ENCODE measurements around the gene KLK12.
"Not testable (repeated sequence)": the region's sequence is repeated elsewhere in the genome, so short reads cannot be mapped to it uniquely, and the experiment has no call there.

DNA sequence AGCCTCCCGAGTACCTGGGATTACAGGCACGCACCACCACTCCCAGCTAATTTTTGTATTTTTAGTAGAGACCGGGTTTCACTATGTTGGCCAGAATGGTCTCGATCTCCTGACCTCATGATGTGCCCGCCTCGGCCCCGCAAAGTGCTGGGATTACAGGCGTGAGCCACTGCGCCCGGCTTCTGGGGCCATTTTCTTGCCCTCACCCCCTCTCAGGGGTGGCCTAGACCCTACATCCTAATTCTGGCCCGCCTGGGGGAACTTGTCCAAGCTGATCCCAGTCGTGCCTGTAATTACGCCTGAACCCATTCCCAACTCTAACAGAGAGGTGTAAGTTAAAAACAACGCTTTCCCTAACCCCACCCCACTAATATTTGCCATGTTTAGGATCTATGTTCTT lies 50.4 kb downstream of the KLK12 start:
- TF ChIP-seq POLR2A, POLR2AphosphoS5 (IDR thresholded peaks at IDR 0.05): not testable (repeated sequence)
- TF ChIP-seq, protein P1, sequence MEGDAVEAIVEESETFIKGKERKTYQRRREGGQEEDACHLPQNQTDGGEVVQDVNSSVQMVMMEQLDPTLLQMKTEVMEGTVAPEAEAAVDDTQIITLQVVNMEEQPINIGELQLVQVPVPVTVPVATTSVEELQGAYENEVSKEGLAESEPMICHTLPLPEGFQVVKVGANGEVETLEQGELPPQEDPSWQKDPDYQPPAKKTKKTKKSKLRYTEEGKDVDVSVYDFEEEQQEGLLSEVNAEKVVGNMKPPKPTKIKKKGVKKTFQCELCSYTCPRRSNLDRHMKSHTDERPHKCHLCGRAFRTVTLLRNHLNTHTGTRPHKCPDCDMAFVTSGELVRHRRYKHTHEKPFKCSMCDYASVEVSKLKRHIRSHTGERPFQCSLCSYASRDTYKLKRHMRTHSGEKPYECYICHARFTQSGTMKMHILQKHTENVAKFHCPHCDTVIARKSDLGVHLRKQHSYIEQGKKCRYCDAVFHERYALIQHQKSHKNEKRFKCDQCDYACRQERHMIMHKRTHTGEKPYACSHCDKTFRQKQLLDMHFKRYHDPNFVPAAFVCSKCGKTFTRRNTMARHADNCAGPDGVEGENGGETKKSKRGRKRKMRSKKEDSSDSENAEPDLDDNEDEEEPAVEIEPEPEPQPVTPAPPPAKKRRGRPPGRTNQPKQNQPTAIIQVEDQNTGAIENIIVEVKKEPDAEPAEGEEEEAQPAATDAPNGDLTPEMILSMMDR (IDR thresholded peaks at IDR 0.05) = not testable (repeated sequence)
